GM19324 (cell line): ENCODE results near the gene CACNA1D.

ENCODE experiments used
- ATAC-seq: cut with Tn5 transposase; IDR thresholded peaks from one replicate; pipeline ENCODE4 v1.9.1; 2021; ENCODE audit warnings: mild to moderate bottlenecking, moderate library complexity; ENCODE audit not compliant: unreplicated experiment, low FRiP score

Gene CACNA1D

DNA sequence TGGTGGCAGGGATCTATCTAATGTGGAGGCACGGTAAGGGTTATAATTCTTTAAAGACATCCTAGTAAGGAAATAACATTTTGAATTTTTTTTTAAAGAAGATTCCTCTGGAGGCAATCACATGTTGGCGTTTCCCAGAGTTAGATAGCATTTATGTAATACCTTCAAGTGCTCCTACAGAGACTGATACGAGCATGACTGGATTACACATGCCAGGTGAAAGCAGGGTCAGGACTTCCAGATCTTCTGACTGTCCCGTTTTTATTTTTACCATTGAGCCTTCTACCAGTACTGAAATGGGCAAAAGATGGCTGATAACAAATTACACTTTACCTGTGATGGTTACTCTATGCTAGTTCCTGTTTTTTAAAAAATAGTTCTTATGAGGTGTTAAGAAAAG lies 365.8 kb downstream of the CACNA1D start:
- ATAC-seq, result no peak

DNA sequence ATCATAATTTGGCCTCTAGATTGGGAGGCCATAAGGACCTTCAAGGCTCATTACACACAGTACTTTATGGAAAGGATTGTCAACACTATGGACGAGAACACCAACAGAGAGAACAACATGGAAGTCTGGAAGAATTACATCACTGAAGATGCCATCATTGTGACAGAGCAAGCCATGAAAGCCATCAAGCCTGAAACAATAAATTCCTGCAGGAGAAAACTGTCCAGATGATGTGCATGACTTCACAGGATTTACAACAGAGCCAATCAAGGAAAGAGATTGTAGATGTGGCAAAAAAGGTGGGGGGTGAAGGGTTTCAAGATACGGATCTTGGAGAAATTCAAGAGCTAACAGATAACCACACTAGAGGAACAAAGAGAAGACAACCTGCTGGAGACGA lies 367.8 kb downstream of the CACNA1D start:
- no peak for ATAC-seq

- ATAC-seq, result no peak
Measured at GRCh38 chr3:53863145-53863544, 368.7 kb downstream of the CACNA1D start.
